ENCODE measurements around the gene NLK.
"Not testable (repeated sequence)": the region's sequence is repeated elsewhere in the genome, so short reads cannot be mapped to it uniquely, and the experiment has no call there.

Gene NLK

DNA sequence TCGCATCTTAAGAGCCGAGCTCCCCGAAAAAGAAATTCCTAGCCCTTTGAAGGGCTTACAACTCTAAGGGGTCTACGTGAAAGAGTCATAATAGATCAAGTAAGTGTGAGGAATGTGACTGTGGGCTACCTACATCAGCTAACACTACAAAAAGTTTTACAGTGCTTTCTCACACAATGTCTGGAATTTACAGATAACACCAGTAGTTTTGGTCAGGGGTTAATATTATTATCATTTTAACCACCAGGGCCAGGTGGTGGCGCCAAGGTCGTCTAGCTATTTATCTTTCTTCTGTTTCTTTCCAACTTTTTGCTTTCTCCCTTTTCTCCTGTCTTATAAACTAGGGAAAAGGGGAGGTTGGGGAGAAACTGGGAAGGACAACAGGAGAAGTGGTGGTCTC lies 188.1 kb downstream of the NLK start:
- peaks cover 12 to 13% of the 10 kb centered on the region in 2 donors for H3K4me1 ChIP-seq (ENCODE audit: control insufficient read depth in 2 of 2, insufficient read depth in 2 of 2, low read length in 2 of 2)
- not testable (repeated sequence) for H3K9me3 ChIP-seq (ENCODE audit: control insufficient read depth in 2 of 2, low read length in 2 of 2); H3K9ac ChIP-seq (ENCODE audit: low read depth in 1 of 2, low read length in 2 of 2); H3K27me3 ChIP-seq (ENCODE audit: control insufficient read depth in 2 of 2, insufficient read depth in 2 of 2, low read length in 2 of 2); H3K4me3 ChIP-seq (ENCODE audit: low read length in 2 of 2); H3K27ac ChIP-seq (ENCODE audit: low read depth in 2 of 2, low read length in 2 of 2); H3K36me3 ChIP-seq (ENCODE audit: control insufficient read depth in 2 of 2, insufficient read depth in 2 of 2, low read length in 2 of 2)

GRCh38 chr17:28231624-28232023 lies 189.1 kb downstream of the NLK start:
- H3K27me3 ChIP-seq (ENCODE audit: control insufficient read depth in 2 of 2, insufficient read depth in 2 of 2, low read length in 2 of 2); H3K9me3 ChIP-seq (ENCODE audit: control insufficient read depth in 2 of 2, low read length in 2 of 2); H3K4me3 ChIP-seq (ENCODE audit: low read length in 2 of 2); H3K27ac ChIP-seq (ENCODE audit: low read depth in 2 of 2, low read length in 2 of 2); H3K9ac ChIP-seq (ENCODE audit: low read depth in 1 of 2, low read length in 2 of 2); H3K36me3 ChIP-seq (ENCODE audit: control insufficient read depth in 2 of 2, insufficient read depth in 2 of 2, low read length in 2 of 2): not testable (repeated sequence)
- peaks cover 12 to 13% of the 10 kb centered on the region in 2 donors for H3K4me1 ChIP-seq (ENCODE audit: control insufficient read depth in 2 of 2, insufficient read depth in 2 of 2, low read length in 2 of 2)

DNA sequence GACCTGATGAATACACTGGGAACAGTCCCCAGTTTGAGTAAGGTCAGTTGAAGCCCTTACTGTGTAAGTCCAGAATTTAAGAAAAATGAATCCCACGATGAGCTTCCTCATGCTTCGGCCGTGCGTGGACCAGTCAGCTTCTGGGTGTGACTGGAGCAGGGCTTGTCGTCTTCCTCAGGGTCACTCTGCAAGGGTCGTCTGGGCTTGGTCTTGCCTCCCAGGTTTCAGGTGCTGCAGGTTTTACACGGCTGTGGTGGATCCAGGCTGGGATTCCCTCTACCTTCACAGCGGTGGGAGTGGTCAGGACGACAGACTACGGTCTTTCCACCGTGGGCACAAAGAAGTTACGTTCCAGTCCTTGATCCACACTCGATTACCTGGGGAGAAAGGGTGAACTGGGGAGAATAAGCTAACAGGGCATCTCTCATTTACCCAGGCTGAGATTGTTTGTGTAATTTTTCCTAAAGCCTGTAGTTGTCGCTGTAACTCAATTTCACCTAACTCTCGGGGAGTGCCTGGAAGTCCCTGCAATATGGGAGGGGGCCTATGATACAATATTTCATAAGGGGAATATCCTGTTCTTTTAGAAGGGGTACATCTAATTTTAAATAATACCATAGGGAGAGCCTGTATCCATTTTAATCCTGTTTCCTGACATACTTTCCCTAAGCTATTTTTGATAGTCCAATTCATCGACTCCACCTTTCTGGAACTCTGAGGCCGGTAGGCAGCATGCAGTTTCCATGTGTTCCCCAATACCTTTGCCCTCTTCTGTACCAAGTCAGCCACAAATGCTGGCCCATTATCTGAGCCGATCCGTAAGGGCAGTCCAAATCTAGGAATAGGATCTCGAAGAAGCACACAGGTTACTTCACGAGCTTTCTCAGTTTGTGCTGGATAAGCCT lies 190.7 kb downstream of the NLK start:
- Histone ChIP-seq H3K27ac (ENCODE audit: low read depth in 2 of 2, low read length in 2 of 2) (peak overlapping the region; percentile 59 to 60), H3K9ac (ENCODE audit: low read depth in 1 of 2, low read length in 2 of 2) (peak overlapping the region; percentile 26 to 58), H3K4me3 (ENCODE audit: low read length in 2 of 2) (peak overlapping the region; percentile 56 to 67), H3K4me1 (ENCODE audit: control insufficient read depth in 2 of 2, insufficient read depth in 2 of 2, low read length in 2 of 2) (peaks cover 5 to 10% of the 10 kb centered on the region in 2 donors)
- H3K36me3 ChIP-seq (ENCODE audit: control insufficient read depth in 2 of 2, insufficient read depth in 2 of 2, low read length in 2 of 2); H3K9me3 ChIP-seq (ENCODE audit: control insufficient read depth in 2 of 2, low read length in 2 of 2); H3K27me3 ChIP-seq (ENCODE audit: control insufficient read depth in 2 of 2, insufficient read depth in 2 of 2, low read length in 2 of 2): not testable (repeated sequence)

- H3K27me3 ChIP-seq (ENCODE audit: control insufficient read depth in 2 of 2, insufficient read depth in 2 of 2, low read length in 2 of 2); H3K4me1 ChIP-seq (ENCODE audit: control insufficient read depth in 2 of 2, insufficient read depth in 2 of 2, low read length in 2 of 2); H3K9me3 ChIP-seq (ENCODE audit: control insufficient read depth in 2 of 2, low read length in 2 of 2); H3K36me3 ChIP-seq (ENCODE audit: control insufficient read depth in 2 of 2, insufficient read depth in 2 of 2, low read length in 2 of 2): not testable (repeated sequence)
- Histone ChIP-seq H3K27ac (ENCODE audit: low read depth in 2 of 2, low read length in 2 of 2) (peak overlapping the region; percentile 59 to 60), H3K9ac (ENCODE audit: low read depth in 1 of 2, low read length in 2 of 2) (peak overlapping the region; percentile 26 to 58), H3K4me3 (ENCODE audit: low read length in 2 of 2) (peak overlapping the region; percentile 56 to 67)
Observed at GRCh38 chr17:28233872-28234856, 191.7 kb downstream of the NLK start.

DNA sequence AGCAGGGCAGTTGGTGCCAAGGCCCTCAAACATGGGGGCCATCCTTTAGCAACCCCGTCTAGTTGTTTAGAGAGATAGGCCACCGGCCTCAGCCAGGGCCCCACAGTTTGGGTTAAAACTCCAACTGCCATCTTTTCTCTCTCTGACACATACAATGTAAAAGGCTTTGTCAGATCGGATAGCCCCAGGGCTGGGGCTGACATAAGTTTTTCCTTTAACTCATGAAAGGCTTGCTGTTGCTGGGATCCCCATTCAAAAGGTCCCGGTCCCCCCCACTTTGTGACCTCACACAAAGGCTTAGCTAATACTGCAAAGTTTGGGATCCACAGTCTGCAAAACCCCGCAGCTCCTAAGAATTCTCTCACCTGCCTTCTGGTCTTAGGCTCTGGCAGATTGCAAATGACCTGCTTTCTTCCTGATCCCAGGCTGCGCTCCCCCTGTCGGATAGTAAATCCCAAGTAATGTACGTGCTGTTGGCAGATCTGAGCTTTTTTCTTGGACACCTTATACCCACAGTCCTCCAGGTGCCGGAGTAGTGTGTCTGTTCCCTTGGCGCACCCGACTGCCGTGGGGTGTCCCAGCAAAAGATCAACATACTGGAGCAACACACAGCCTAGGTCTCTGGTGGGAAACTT lies 192.7 kb downstream of the NLK start:
- H3K27ac ChIP-seq (ENCODE audit: low read depth in 2 of 2, low read length in 2 of 2); H3K9me3 ChIP-seq (ENCODE audit: control insufficient read depth in 2 of 2, low read length in 2 of 2); H3K4me3 ChIP-seq (ENCODE audit: low read length in 2 of 2); H3K36me3 ChIP-seq (ENCODE audit: control insufficient read depth in 2 of 2, insufficient read depth in 2 of 2, low read length in 2 of 2); H3K27me3 ChIP-seq (ENCODE audit: control insufficient read depth in 2 of 2, insufficient read depth in 2 of 2, low read length in 2 of 2); H3K9ac ChIP-seq (ENCODE audit: low read depth in 1 of 2, low read length in 2 of 2); H3K4me1 ChIP-seq (ENCODE audit: control insufficient read depth in 2 of 2, insufficient read depth in 2 of 2, low read length in 2 of 2): not testable (repeated sequence)

DNA sequence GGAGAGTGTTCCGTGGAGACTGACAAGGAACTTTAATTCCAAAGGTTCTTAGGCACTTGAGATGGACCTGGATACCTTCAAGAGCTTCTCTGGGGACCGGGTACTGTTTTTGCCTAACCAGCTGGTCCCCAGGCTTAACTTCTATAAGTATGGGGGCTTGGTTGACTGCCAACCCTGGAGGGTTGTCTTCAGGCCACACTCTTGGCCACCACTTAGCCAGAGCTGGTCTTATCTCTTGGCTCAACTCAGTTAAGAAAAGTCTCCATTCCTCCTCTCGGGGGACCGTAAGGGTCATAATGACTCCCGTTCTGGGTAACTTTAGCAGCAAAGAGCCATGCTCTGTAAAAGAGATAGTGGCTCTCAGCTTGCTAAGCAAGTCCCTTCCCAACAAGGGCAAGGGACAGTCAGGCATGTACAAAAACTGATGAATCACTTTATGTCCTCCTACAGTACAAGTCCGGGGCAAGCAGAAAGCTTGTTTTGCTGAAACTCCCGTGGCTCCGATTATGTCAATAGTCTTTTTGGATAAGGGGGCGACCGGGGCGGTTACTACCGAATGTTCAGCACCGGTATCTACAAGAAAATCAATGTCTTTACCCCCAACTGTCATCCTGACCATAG lies 193.7 kb downstream of the NLK start:
- H3K27me3 ChIP-seq (ENCODE audit: control insufficient read depth in 2 of 2, insufficient read depth in 2 of 2, low read length in 2 of 2); H3K4me3 ChIP-seq (ENCODE audit: low read length in 2 of 2); H3K4me1 ChIP-seq (ENCODE audit: control insufficient read depth in 2 of 2, insufficient read depth in 2 of 2, low read length in 2 of 2); H3K27ac ChIP-seq (ENCODE audit: low read depth in 2 of 2, low read length in 2 of 2); H3K36me3 ChIP-seq (ENCODE audit: control insufficient read depth in 2 of 2, insufficient read depth in 2 of 2, low read length in 2 of 2); H3K9ac ChIP-seq (ENCODE audit: low read depth in 1 of 2, low read length in 2 of 2); H3K9me3 ChIP-seq (ENCODE audit: control insufficient read depth in 2 of 2, low read length in 2 of 2): not testable (repeated sequence)

DNA sequence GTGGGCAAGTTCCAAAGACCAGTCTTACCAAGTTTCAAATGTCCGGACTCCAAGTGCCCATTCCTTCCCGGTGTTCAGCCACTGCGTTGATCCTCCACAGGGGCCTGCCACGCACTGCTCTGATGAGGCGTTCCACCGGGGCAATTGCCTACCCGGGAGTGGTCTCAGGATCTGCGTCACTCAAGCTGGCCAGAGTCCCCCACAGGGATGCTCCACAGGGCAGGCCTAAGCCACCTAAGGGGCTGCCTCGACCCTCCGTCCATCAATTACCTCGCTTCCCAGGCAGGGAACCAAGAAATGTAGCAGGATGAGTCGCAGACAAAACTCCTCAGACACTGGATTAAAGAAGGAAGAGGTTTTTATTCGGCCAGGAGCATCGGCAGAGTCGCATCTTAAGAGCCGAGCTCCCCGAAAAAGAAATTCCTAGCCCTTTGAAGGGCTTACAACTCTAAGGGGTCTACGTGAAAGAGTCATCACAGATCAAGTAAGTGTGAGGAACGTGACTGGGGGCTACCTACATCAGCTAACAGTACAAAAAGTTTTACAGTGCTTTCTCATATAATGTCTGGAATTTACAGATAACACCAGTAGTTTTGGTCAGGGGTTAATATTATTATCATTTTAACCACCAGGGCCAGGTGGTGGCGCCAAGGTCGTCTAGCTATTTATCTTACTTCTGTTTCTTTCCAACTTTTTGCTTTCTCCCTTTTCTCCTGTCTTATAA lies 196.2 kb downstream of the NLK start:
- not testable (repeated sequence) for H3K9ac ChIP-seq (ENCODE audit: low read depth in 1 of 2, low read length in 2 of 2); H3K4me1 ChIP-seq (ENCODE audit: control insufficient read depth in 2 of 2, insufficient read depth in 2 of 2, low read length in 2 of 2); H3K36me3 ChIP-seq (ENCODE audit: control insufficient read depth in 2 of 2, insufficient read depth in 2 of 2, low read length in 2 of 2); H3K4me3 ChIP-seq (ENCODE audit: low read length in 2 of 2); H3K27ac ChIP-seq (ENCODE audit: low read depth in 2 of 2, low read length in 2 of 2); H3K9me3 ChIP-seq (ENCODE audit: control insufficient read depth in 2 of 2, low read length in 2 of 2); H3K27me3 ChIP-seq (ENCODE audit: control insufficient read depth in 2 of 2, insufficient read depth in 2 of 2, low read length in 2 of 2)

DNA sequence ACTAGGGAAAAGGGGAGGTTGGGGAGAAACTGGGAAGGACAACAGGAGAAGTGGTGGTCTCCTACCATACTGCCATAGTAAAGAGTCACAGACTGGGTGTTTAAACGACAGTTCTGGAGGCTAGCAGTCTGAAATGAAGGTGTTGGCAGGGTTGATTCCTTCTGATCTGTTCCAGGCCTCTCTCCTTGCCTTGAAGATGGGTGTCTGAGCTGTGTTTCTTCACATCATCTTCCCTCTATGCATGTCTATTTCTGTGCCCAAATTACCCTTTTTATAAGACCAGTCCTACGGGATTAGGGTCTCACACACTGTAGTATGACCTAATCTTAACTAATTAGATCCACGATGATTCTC lies 196.8 kb downstream of the NLK start:
- no peak overlapping the region for H3K9ac ChIP-seq (ENCODE audit: low read depth in 1 of 2, low read length in 2 of 2)
- H3K36me3 ChIP-seq (ENCODE audit: control insufficient read depth in 2 of 2, insufficient read depth in 2 of 2, low read length in 2 of 2): no peaks in the 10 kb centered on the region
- no peak overlapping the region for H3K27ac ChIP-seq (ENCODE audit: low read depth in 2 of 2, low read length in 2 of 2)
- H3K27me3 ChIP-seq (ENCODE audit: control insufficient read depth in 2 of 2, insufficient read depth in 2 of 2, low read length in 2 of 2): no peaks in the 10 kb centered on the region
- H3K4me1 ChIP-seq (ENCODE audit: control insufficient read depth in 2 of 2, insufficient read depth in 2 of 2, low read length in 2 of 2): peaks cover 1 to 3% of the 10 kb centered on the region in 2 donors
- H3K4me3 ChIP-seq (ENCODE audit: low read length in 2 of 2): no peak overlapping the region
- H3K9me3 ChIP-seq (ENCODE audit: control insufficient read depth in 2 of 2, low read length in 2 of 2): no peaks in the 10 kb centered on the region

GRCh38 chr17:28240688-28241340 lies 198.3 kb downstream of the NLK start:
- Histone ChIP-seq H3K27me3 (ENCODE audit: control insufficient read depth in 2 of 2, insufficient read depth in 2 of 2, low read length in 2 of 2) (no peaks in the 10 kb centered on the region), H3K4me1 (ENCODE audit: control insufficient read depth in 2 of 2, insufficient read depth in 2 of 2, low read length in 2 of 2) (no peaks in the 10 kb centered on the region), H3K27ac (ENCODE audit: low read depth in 2 of 2, low read length in 2 of 2) (no peak overlapping the region), H3K36me3 (ENCODE audit: control insufficient read depth in 2 of 2, insufficient read depth in 2 of 2, low read length in 2 of 2) (no peaks in the 10 kb centered on the region), H3K9me3 (ENCODE audit: control insufficient read depth in 2 of 2, low read length in 2 of 2) (no peaks in the 10 kb centered on the region), H3K4me3 (ENCODE audit: low read length in 2 of 2) (no peak overlapping the region), H3K9ac (ENCODE audit: low read depth in 1 of 2, low read length in 2 of 2) (no peak overlapping the region)

Data from mucosa of rectum (tissue), 2 donors.